SK-N-SH treated with all-trans-retinoic acid at 6 μM for 48 hours (cell line): Measurements from ENCODE around the gene EDEM2.
"Not testable (repeated sequence)": the region's sequence is repeated elsewhere in the genome, so short reads cannot be mapped to it uniquely, and the experiment has no call there.

ENCODE experiments used
- ATAC-seq: fragments of 200-7000 bp; cut with Tn5 transposase; 3 replicates; pipeline ENCODE4 v1.9.1; 2020; ENCODE audit warnings: mild to moderate bottlenecking, moderate library complexity
- ARNTL ChIP-seq: fragments of 450-650 bp; formaldehyde crosslinking; IDR thresholded peaks from 2 replicates; pipeline ENCODE4 v1.5.0; 2020; ENCODE audit warnings: low read depth, mild to moderate bottlenecking, moderate library complexity, borderline replicate concordance
- BACH2 ChIP-seq: fragments of 250-450 bp; sonication (Bioruptor Pico); IDR thresholded peaks from 2 replicates; pipeline ENCODE4 v1.9.0; 2021; ENCODE audit warnings: mild to moderate bottlenecking, borderline replicate concordance
- CSDC2 ChIP-seq: fragments of 250-450 bp; sonication (Bioruptor Pico); IDR thresholded peaks from 2 replicates; pipeline ENCODE4 v1.5.0; 2020; ENCODE audit warnings: mild to moderate bottlenecking, moderate library complexity
- ESRRG ChIP-seq: fragments of 250-450 bp; sonication (Bioruptor Pico); IDR thresholded peaks from 2 replicates; pipeline ENCODE4 v1.6.1; 2021; ENCODE audit warnings: mild to moderate bottlenecking
- GLIS3 ChIP-seq: fragments of 250-450 bp; sonication (Bioruptor Pico); IDR thresholded peaks from 2 replicates; pipeline ENCODE4 v1.5.0; 2020; ENCODE audit warnings: mild to moderate bottlenecking, moderate library complexity
- OSR1 ChIP-seq: fragments of 250-450 bp; sonication (Bioruptor Pico); IDR thresholded peaks from 2 replicates; pipeline ENCODE4 v1.8.0; 2022; ENCODE audit warnings: moderate library complexity, mild to moderate bottlenecking, inconsistent platforms
- POU6F1 ChIP-seq: fragments of 250-450 bp; sonication (Bioruptor Pico); IDR thresholded peaks from 2 replicates; pipeline ENCODE4 v1.8.0; 2021; ENCODE audit warnings: low read depth, mild to moderate bottlenecking, moderate library complexity, borderline replicate concordance
- PPARA ChIP-seq: fragments of 250-450 bp; sonication (Bioruptor Pico); IDR thresholded peaks from 2 replicates; pipeline ENCODE4 v1.5.0; 2020; ENCODE audit warnings: mild to moderate bottlenecking, borderline replicate concordance
- RARB ChIP-seq: fragments of 250-450 bp; sonication (Bioruptor Pico); IDR thresholded peaks from 2 replicates; pipeline ENCODE4 v1.8.0; 2021; ENCODE audit warnings: mild to moderate bottlenecking, moderate library complexity
- SNAI2 ChIP-seq: fragments of 250-450 bp; sonication (Bioruptor Pico); IDR thresholded peaks from 2 replicates; pipeline ENCODE4 v1.5.0; 2020; ENCODE audit warnings: mild to moderate bottlenecking, moderate library complexity
- TCF4 ChIP-seq: fragments of 250-450 bp; sonication (Bioruptor Pico); IDR thresholded peaks from 2 replicates; pipeline ENCODE4 v1.8.0; 2021; ENCODE audit warnings: mild to moderate bottlenecking, moderate library complexity, borderline replicate concordance
- TOX ChIP-seq: fragments of 250-450 bp; sonication (Bioruptor Pico); IDR thresholded peaks from 2 replicates; pipeline ENCODE4 v1.8.0; 2021; ENCODE audit warnings: mild to moderate bottlenecking, moderate library complexity, borderline replicate concordance
- ZC3H10 ChIP-seq: fragments of 250-450 bp; sonication (Bioruptor Pico); IDR thresholded peaks from 2 replicates; pipeline ENCODE4 v1.5.1; 2021; ENCODE audit warnings: mild to moderate bottlenecking, moderate library complexity
- ZFP3 ChIP-seq: fragments of 250-450 bp; sonication (Bioruptor Pico); IDR thresholded peaks from 2 replicates; pipeline ENCODE4 v1.5.0; 2020; ENCODE audit warnings: mild to moderate bottlenecking, moderate library complexity
- ZFP30 ChIP-seq: fragments of 450-650 bp; formaldehyde crosslinking; IDR thresholded peaks from 2 replicates; pipeline ENCODE4 v1.5.0; 2022; ENCODE audit warnings: mild to moderate bottlenecking, moderate library complexity
- ZNF565 ChIP-seq: fragments of 450-650 bp; formaldehyde crosslinking; conservative IDR thresholded peaks from 2 replicates; pipeline ENCODE4 v1.5.0; 2020; ENCODE audit warnings: low read depth, mild to moderate bottlenecking, moderate library complexity
- ZNF70 ChIP-seq: fragments of 450-650 bp; formaldehyde crosslinking; IDR thresholded peaks from 2 replicates; pipeline ENCODE4 v1.5.0; 2020; ENCODE audit warnings: mild to moderate bottlenecking, moderate library complexity
- ZNF8 ChIP-seq: fragments of 450-650 bp; formaldehyde crosslinking; IDR thresholded peaks from 2 replicates; pipeline ENCODE4 v1.5.0; 2020; ENCODE audit warnings: mild to moderate bottlenecking, moderate library complexity
- TF ChIP-seq, protein P1 (sequence below): fragments of 250-450 bp; sonication (Bioruptor Pico); IDR thresholded peaks from 2 replicates; pipeline ENCODE4 v1.5.1; 2021; ENCODE audit warnings: mild to moderate bottlenecking, moderate library complexity
- TF ChIP-seq, protein P2 (sequence below): fragments of 250-450 bp; sonication (Bioruptor Pico); IDR thresholded peaks from 2 replicates; pipeline ENCODE4 v1.8.0; 2020; ENCODE audit warnings: mild to moderate bottlenecking, moderate library complexity, borderline replicate concordance
- TF ChIP-seq, protein P3 (sequence below): fragments of 250-450 bp; sonication (Bioruptor Pico); IDR thresholded peaks from 2 replicates; pipeline ENCODE4 v1.5.0; 2020; ENCODE audit warnings: mild to moderate bottlenecking, moderate library complexity

Gene EDEM2

DNA sequence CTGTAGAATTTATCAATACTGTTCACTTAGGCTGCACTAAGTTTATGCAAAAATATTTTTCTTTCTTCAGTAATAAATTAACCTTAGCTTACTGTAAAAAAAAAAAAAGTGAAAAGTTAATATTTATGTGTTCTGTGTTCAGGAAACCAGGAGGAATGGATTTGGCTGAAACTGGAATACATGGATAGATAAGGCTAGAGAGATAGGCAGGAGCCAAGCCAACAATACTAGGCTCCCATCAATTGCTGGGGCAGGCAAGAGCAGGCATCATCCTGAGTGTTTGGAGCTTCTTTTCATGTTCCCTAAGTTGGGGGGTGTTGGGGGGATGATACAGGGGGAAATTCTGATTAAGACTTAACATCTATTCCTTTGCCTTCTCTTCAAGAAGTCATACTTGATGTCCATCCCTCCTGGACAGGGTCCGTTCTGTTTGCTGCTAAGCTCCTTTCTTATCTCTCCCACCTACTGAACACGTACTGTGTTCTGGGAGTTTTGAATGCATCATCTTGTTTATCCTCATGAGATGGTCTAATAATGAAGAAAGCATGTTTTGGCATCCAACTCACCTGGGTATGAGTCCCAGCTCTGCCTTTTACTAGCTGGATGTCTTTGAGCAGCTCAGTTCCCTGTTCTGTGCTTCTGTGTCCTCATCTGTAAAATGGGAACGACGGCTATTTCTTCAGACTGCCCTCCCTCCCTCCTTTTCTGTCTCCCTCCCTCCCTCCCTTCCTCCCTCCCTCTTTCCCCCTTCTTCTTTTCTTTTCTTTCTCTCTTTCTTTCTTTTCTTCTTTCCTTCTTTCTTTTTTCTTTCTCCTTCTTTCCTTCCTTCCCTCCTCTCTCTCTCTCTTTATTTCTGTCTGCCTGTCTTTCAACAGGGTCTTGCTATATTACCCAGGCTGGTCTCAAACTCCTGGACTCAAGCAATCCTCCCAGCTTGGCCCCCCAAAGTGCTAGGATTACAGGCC, 18.4 kb upstream of the EDEM2 start:
- ATAC-seq = no peak
- TF ChIP-seq BACH2 (no peak), ZFP3 (no peak), RARB (CRISPR knock-in tag) (no peak), SNAI2 (CRISPR knock-in tag) (no peak), ZNF8 (CRISPR knock-in tag) (no peak), GLIS3 (CRISPR knock-in tag) (no peak), POU6F1 (no peak), TOX (CRISPR knock-in tag) (no peak), ESRRG (CRISPR knock-in tag) (no peak), PPARA (CRISPR knock-in tag) (no peak), CSDC2 (no peak), ZFP30 (CRISPR knock-in tag) (no peak), ZC3H10 (CRISPR knock-in tag) (no peak), ZNF565 (CRISPR knock-in tag) (no peak), OSR1 (no peak), TCF4 (CRISPR knock-in tag) (no peak), ARNTL (CRISPR knock-in tag) (no peak), ZNF70 (CRISPR knock-in tag) (no peak)
- TF ChIP-seq, protein P1, sequence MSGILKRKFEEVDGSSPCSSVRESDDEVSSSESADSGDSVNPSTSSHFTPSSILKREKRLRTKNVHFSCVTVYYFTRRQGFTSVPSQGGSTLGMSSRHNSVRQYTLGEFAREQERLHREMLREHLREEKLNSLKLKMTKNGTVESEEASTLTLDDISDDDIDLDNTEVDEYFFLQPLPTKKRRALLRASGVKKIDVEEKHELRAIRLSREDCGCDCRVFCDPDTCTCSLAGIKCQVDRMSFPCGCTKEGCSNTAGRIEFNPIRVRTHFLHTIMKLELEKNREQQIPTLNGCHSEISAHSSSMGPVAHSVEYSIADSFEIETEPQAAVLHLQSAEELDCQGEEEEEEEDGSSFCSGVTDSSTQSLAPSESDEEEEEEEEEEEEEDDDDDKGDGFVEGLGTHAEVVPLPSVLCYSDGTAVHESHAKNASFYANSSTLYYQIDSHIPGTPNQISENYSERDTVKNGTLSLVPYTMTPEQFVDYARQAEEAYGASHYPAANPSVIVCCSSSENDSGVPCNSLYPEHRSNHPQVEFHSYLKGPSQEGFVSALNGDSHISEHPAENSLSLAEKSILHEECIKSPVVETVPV (CRISPR knock-in tag) = no peak

DNA sequence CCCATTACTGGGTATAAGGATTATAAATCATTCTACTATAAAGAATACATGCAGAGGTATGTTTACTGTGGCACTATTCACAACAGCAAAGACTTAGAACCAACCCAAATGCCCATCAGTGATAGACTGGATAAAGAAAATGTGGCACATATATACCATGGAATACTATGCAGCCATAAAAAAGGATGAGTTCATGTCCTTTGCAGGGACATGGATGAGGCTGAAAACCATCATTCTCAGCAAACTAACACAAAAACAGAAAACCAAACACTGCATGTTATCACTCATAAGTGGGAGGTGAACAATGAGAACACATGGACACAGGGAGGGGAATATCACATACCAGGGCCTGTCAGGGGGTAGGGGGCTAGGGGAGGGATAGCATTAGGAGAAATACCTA, 17.4 kb upstream of the EDEM2 start:
- not testable (repeated sequence) for ATAC-seq

DNA sequence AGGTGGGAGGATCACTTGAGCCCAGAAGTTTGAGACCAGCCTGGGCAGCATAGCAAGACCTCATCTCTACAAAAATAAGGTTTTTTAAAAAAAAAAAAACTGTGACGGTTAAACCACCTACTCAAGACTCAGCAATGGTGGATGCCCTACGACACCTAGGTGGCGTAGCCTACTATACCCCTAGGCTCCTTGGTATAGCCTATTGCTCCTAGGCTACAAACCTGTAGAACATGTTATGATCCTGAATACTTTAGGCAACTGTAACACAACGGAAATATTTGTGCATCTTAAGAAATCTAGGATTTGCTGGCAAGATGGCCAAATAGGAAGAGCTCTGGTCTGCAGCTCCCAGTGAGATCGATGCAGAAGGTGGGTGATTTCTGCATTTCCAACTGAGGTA, 13.2 kb upstream of the EDEM2 start:
- not testable (repeated sequence) for ATAC-seq

GRCh38 chr20:35156978-35157377, 9.8 kb upstream of the EDEM2 start:
- no peak for ATAC-seq
- TF ChIP-seq SNAI2 (CRISPR knock-in tag) (no peak), TOX (CRISPR knock-in tag) (no peak), TCF4 (CRISPR knock-in tag) (no peak), ZFP30 (CRISPR knock-in tag) (no peak)
- TF ChIP-seq, protein P2, sequence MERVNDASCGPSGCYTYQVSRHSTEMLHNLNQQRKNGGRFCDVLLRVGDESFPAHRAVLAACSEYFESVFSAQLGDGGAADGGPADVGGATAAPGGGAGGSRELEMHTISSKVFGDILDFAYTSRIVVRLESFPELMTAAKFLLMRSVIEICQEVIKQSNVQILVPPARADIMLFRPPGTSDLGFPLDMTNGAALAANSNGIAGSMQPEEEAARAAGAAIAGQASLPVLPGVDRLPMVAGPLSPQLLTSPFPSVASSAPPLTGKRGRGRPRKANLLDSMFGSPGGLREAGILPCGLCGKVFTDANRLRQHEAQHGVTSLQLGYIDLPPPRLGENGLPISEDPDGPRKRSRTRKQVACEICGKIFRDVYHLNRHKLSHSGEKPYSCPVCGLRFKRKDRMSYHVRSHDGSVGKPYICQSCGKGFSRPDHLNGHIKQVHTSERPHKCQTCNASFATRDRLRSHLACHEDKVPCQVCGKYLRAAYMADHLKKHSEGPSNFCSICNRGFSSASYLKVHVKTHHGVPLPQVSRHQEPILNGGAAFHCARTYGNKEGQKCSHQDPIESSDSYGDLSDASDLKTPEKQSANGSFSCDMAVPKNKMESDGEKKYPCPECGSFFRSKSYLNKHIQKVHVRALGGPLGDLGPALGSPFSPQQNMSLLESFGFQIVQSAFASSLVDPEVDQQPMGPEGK (CRISPR knock-in tag) = no peak
- TF ChIP-seq, protein P1 (CRISPR knock-in tag) = no peak
- TF ChIP-seq, protein P3, sequence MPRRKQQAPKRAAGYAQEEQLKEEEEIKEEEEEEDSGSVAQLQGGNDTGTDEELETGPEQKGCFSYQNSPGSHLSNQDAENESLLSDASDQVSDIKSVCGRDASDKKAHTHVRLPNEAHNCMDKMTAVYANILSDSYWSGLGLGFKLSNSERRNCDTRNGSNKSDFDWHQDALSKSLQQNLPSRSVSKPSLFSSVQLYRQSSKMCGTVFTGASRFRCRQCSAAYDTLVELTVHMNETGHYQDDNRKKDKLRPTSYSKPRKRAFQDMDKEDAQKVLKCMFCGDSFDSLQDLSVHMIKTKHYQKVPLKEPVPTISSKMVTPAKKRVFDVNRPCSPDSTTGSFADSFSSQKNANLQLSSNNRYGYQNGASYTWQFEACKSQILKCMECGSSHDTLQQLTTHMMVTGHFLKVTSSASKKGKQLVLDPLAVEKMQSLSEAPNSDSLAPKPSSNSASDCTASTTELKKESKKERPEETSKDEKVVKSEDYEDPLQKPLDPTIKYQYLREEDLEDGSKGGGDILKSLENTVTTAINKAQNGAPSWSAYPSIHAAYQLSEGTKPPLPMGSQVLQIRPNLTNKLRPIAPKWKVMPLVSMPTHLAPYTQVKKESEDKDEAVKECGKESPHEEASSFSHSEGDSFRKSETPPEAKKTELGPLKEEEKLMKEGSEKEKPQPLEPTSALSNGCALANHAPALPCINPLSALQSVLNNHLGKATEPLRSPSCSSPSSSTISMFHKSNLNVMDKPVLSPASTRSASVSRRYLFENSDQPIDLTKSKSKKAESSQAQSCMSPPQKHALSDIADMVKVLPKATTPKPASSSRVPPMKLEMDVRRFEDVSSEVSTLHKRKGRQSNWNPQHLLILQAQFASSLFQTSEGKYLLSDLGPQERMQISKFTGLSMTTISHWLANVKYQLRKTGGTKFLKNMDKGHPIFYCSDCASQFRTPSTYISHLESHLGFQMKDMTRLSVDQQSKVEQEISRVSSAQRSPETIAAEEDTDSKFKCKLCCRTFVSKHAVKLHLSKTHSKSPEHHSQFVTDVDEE (CRISPR knock-in tag) = no peak
